HepG2 (cell line): Measurements from ENCODE around the gene RAB3C. TPM values are rescaled to one million over a fixed set of nuclear protein-coding genes. Genes with fewer than 3 reads are reported as not detected.

Experiments
- MYNN ChIP-seq: sonication (generic); formaldehyde crosslinking; IDR thresholded peaks from 2 replicates; pipeline ENCODE4 v1.4.0; 2020; ENCODE audit warnings: mild to moderate bottlenecking, low read depth, missing genetic modification reagents
- NR2F1 ChIP-seq, 2 experiments: fragments of 450-650 bp in 1 of 2; formaldehyde crosslinking in 1 of 2; IDR thresholded peaks; 2 replicates each; pipeline versions ENCODE4 v1.5.0 to v1.6.1; 2016 to 2020; ENCODE audit warnings: mild to moderate bottlenecking in 1 of 2, missing compliant biosample characterization in 1 of 2, missing genetic modification reagents in 1 of 2, moderate library complexity in 1 of 2
- RBM22 ChIP-seq: fragments of 200-400 bp; formaldehyde crosslinking; optimal IDR thresholded peaks from 2 replicates; pipeline ENCODE3; 2017; ENCODE audit warnings: mild to moderate bottlenecking, low read length, moderate library complexity
- THAP9 ChIP-seq: sonication (generic); formaldehyde crosslinking; IDR thresholded peaks from 2 replicates; pipeline ENCODE4; 2020; ENCODE audit warnings: missing genetic modification reagents, mild to moderate bottlenecking, borderline replicate concordance
- polyA plus RNA-seq, 8 experiments: library from polyadenylated mRNA; depleted of rRNA in 3 of 8; stranded (reverse) in 7 of 8; unstranded in 1 of 8; fragments of >200 nt; fragmentation: Illumina TruSeq in 4 of 8; extraction: Trizol in 4 of 8; gene quantifications; 2 replicates each; pipeline versions ENCODE4 v1.2.1 to v1.2.3, GENCODE V29; 2011 to 2016; ENCODE audit warnings: low read depth in 4 of 8, missing spikeins in 1 of 8, mixed read lengths in 1 of 8; ENCODE audit not compliant: insufficient read depth in 1 of 8
- total RNA-seq, 5 experiments: library from RNA; depleted of rRNA; stranded (reverse); fragments of >200 nt; fragmentation: Illumina TruSeq; extraction: Trizol; gene quantifications; 2 replicates each; pipeline ENCODE4 v1.2.3, GENCODE V29; 2016; ENCODE audit warnings: low read depth in 1 of 5
- TF ChIP-seq, protein P1 (sequence below): IDR thresholded peaks from 2 replicates; pipeline ENCODE4 v1.6.1; 2016; ENCODE audit warnings: low read depth, missing genetic modification reagents, missing compliant biosample characterization
- TF ChIP-seq, protein P2 (sequence below): sonication (generic); formaldehyde crosslinking; IDR thresholded peaks from 2 replicates; pipeline ENCODE4 v1.4.0; 2020; ENCODE audit warnings: mild to moderate bottlenecking, missing genetic modification reagents

The RAB3C gene
- total and polyA plus RNA-seq, 2 of the 13 experiments (the other 11 are each of a cell fraction or from before 2014, with no cell fraction given), result not detected

DNA sequence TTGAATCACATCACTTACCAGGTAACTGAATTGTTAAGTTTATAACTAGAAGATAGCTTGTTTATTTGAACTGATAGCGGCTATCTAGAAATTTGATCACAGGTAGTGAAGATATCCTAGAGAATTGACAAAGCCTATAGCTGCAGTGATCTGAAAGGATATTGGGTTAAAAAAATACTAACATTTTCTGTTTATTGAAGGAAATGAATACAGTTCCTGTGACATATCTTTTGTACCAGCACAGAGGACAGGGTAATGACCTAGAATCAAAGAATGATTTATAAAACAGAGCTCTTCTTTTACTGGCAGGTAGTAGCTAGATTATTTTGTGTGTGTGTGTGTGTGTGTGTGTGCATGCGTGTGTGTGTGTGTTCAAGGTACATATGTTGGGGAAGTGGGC is 94.8 kb downstream of the RAB3C start (continued):
- TF ChIP-seq, protein P1, sequence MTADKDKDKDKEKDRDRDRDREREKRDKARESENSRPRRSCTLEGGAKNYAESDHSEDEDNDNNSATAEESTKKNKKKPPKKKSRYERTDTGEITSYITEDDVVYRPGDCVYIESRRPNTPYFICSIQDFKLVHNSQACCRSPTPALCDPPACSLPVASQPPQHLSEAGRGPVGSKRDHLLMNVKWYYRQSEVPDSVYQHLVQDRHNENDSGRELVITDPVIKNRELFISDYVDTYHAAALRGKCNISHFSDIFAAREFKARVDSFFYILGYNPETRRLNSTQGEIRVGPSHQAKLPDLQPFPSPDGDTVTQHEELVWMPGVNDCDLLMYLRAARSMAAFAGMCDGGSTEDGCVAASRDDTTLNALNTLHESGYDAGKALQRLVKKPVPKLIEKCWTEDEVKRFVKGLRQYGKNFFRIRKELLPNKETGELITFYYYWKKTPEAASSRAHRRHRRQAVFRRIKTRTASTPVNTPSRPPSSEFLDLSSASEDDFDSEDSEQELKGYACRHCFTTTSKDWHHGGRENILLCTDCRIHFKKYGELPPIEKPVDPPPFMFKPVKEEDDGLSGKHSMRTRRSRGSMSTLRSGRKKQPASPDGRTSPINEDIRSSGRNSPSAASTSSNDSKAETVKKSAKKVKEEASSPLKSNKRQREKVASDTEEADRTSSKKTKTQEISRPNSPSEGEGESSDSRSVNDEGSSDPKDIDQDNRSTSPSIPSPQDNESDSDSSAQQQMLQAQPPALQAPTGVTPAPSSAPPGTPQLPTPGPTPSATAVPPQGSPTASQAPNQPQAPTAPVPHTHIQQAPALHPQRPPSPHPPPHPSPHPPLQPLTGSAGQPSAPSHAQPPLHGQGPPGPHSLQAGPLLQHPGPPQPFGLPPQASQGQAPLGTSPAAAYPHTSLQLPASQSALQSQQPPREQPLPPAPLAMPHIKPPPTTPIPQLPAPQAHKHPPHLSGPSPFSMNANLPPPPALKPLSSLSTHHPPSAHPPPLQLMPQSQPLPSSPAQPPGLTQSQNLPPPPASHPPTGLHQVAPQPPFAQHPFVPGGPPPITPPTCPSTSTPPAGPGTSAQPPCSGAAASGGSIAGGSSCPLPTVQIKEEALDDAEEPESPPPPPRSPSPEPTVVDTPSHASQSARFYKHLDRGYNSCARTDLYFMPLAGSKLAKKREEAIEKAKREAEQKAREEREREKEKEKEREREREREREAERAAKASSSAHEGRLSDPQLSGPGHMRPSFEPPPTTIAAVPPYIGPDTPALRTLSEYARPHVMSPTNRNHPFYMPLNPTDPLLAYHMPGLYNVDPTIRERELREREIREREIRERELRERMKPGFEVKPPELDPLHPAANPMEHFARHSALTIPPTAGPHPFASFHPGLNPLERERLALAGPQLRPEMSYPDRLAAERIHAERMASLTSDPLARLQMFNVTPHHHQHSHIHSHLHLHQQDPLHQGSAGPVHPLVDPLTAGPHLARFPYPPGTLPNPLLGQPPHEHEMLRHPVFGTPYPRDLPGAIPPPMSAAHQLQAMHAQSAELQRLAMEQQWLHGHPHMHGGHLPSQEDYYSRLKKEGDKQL, result no peak
- TF ChIP-seq MYNN (CRISPR knock-in tag) (no peak), THAP9 (CRISPR knock-in tag) (no peak), NR2F1 (CRISPR knock-in tag; IDR thresholded peaks at IDR 0.05) (no peak), RBM22 (no peak)
- TF ChIP-seq, protein P2, sequence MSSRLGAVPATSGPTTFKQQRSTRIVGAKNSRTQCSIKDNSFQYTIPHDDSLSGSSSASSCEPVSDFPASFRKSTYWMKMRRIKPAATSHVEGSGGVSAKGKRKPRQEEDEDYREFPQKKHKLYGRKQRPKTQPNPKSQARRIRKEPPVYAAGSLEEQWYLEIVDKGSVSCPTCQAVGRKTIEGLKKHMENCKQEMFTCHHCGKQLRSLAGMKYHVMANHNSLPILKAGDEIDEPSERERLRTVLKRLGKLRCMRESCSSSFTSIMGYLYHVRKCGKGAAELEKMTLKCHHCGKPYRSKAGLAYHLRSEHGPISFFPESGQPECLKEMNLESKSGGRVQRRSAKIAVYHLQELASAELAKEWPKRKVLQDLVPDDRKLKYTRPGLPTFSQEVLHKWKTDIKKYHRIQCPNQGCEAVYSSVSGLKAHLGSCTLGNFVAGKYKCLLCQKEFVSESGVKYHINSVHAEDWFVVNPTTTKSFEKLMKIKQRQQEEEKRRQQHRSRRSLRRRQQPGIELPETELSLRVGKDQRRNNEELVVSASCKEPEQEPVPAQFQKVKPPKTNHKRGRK, result no peak
